Loucy (cell line): ENCODE data around the gene THBD.

Experiments used
- H2AFZ ChIP-seq: fragments of 200-600 bp; sonication (generic); 2 replicates; pipeline ENCODE4 v1.6.0; 2016; ENCODE audit warnings: antibody characterized with exemption, mild to moderate bottlenecking, low read length, moderate library complexity
- H3F3A ChIP-seq: fragments of 200-600 bp; 2 replicates; pipeline ENCODE4 v1.6.0; 2016; ENCODE audit warnings: antibody characterized with exemption, low read depth, mild to moderate bottlenecking
- H3K27me3 ChIP-seq: fragments of 200-600 bp; sonication (generic); 2 replicates; pipeline ENCODE4 v1.6.1; 2014; ENCODE audit warnings: low read length, mild to moderate bottlenecking; ENCODE audit not compliant: insufficient read depth, poor library complexity, severe bottlenecking
- H3K36me3 ChIP-seq: fragments of 200-600 bp; sonication (generic); 2 replicates; pipeline ENCODE4 v1.6.1; 2016; ENCODE audit warnings: low read length; ENCODE audit not compliant: insufficient read depth
- H3K4me1 ChIP-seq: fragments of 200-600 bp; sonication (generic); 2 replicates; pipeline ENCODE4 v1.5.1; 2014; ENCODE audit warnings: low read length, mild to moderate bottlenecking; ENCODE audit not compliant: insufficient read depth, poor library complexity, severe bottlenecking
- H3K4me2 ChIP-seq: fragments of 200-600 bp; sonication (generic); 2 replicates; pipeline ENCODE4 v1.6.0; 2014; ENCODE audit warnings: antibody characterized with exemption, low read length, low read depth, mild to moderate bottlenecking; ENCODE audit not compliant: poor library complexity, severe bottlenecking
- H3K4me3 ChIP-seq: fragments of 200-600 bp; sonication (generic); 2 replicates; pipeline ENCODE4 v1.5.1; 2014; ENCODE audit warnings: low read length, mild to moderate bottlenecking, mixed read lengths; ENCODE audit not compliant: poor library complexity, severe bottlenecking
- H3K79me2 ChIP-seq: fragments of 200-600 bp; sonication (generic); 2 replicates; pipeline ENCODE4 v1.6.1; 2014; ENCODE audit warnings: low read length; ENCODE audit not compliant: insufficient read depth
- H3K9ac ChIP-seq: fragments of 200-600 bp; sonication (generic); 2 replicates; pipeline ENCODE4 v1.6.0; 2014; ENCODE audit warnings: mild to moderate bottlenecking, low read depth, low read length, moderate library complexity; ENCODE audit not compliant: poor library complexity, severe bottlenecking
- H3K9me2 ChIP-seq: fragments of 200-600 bp; sonication (generic); replicated peaks from 2 replicates; pipeline ENCODE4 v1.6.1; 2016; ENCODE audit warnings: low read depth, low read length, mixed read lengths
- H3K9me3 ChIP-seq: fragments of 200-600 bp; sonication (generic); 2 replicates; pipeline ENCODE4 v1.6.1; 2014; ENCODE audit warnings: mild to moderate bottlenecking, antibody characterized with exemption, low read length, low read depth; ENCODE audit not compliant: insufficient read depth
- H4K20me1 ChIP-seq: fragments of 200-600 bp; sonication (generic); 2 replicates; pipeline ENCODE4 v1.6.0; 2014; ENCODE audit warnings: antibody characterized with exemption, low read length, mild to moderate bottlenecking; ENCODE audit not compliant: insufficient read depth, poor library complexity, severe bottlenecking
- EZH2phosphoT487 ChIP-seq: fragments of 200-600 bp; IDR thresholded peaks from 2 replicates; pipeline ENCODE4 v1.6.1; 2018; ENCODE audit warnings: antibody characterized with exemption, mild to moderate bottlenecking, moderate library complexity, borderline replicate concordance
- TF ChIP-seq, protein P1 (sequence below): fragments of 200-600 bp; sonication (generic); conservative IDR thresholded peaks from 2 replicates; pipeline ENCODE4 v1.5.1; 2014; ENCODE audit warnings: mild to moderate bottlenecking, antibody characterized with exemption, low read length

The THBD gene

GRCh38 chr20:23077277-23077676 lies 27.8 kb upstream of the THBD start:
- H3K4me2 ChIP-seq: no peak overlapping the region
- no peaks in the 10 kb centered on the region for H3K9me3 ChIP-seq
- H3K9ac ChIP-seq: no peak overlapping the region
- H3K4me1 ChIP-seq: peaks cover 26% of the 10 kb centered on the region
- H3K27me3 ChIP-seq: no peaks in the 10 kb centered on the region
- H2AFZ ChIP-seq: no peak overlapping the region
- TF ChIP-seq, protein P1, sequence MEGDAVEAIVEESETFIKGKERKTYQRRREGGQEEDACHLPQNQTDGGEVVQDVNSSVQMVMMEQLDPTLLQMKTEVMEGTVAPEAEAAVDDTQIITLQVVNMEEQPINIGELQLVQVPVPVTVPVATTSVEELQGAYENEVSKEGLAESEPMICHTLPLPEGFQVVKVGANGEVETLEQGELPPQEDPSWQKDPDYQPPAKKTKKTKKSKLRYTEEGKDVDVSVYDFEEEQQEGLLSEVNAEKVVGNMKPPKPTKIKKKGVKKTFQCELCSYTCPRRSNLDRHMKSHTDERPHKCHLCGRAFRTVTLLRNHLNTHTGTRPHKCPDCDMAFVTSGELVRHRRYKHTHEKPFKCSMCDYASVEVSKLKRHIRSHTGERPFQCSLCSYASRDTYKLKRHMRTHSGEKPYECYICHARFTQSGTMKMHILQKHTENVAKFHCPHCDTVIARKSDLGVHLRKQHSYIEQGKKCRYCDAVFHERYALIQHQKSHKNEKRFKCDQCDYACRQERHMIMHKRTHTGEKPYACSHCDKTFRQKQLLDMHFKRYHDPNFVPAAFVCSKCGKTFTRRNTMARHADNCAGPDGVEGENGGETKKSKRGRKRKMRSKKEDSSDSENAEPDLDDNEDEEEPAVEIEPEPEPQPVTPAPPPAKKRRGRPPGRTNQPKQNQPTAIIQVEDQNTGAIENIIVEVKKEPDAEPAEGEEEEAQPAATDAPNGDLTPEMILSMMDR: no peak
- no peaks in the 10 kb centered on the region for H3K9me2 ChIP-seq
- no peaks in the 10 kb centered on the region; the same call in 1 of the 2 replicates for H3K36me3 ChIP-seq
- peaks cover 36% of the 10 kb centered on the region for H3K79me2 ChIP-seq
- no peak overlapping the region for H3K4me3 ChIP-seq
- H3F3A ChIP-seq: no peaks in the 10 kb centered on the region
- peaks cover 21% of the 10 kb centered on the region for H4K20me1 ChIP-seq

GRCh38 chr20:23074052-23074451 lies 24.6 kb upstream of the THBD start:
- Histone ChIP-seq H4K20me1 (peaks cover 4% of the 10 kb centered on the region), H3K4me1 (no peaks in the 10 kb centered on the region), H3K27me3 (no peaks in the 10 kb centered on the region), H2AFZ (no peak overlapping the region), H3K4me3 (no peak overlapping the region), H3K4me2 (no peak overlapping the region), H3K9me3 (no peaks in the 10 kb centered on the region), H3F3A (no peaks in the 10 kb centered on the region), H3K79me2 (peaks cover 4% of the 10 kb centered on the region; the same call in 1 of the 2 replicates), H3K9ac (no peak overlapping the region), H3K36me3 (no peaks in the 10 kb centered on the region), H3K9me2 (no peaks in the 10 kb centered on the region)
- TF ChIP-seq EZH2phosphoT487: no peak
- TF ChIP-seq, protein P1: 0 out of 2 replicates have a peak, but pooled peaks have one; percentile 18

GRCh38 chr20:23072892-23073586 lies 23.6 kb upstream of the THBD start:
- H3K79me2 ChIP-seq: no peaks in the 10 kb centered on the region
- H3F3A ChIP-seq: no peaks in the 10 kb centered on the region
- no peaks in the 10 kb centered on the region for H3K9me2 ChIP-seq
- H3K4me2 ChIP-seq: no peak overlapping the region
- H3K27me3 ChIP-seq: no peaks in the 10 kb centered on the region
- no peaks in the 10 kb centered on the region for H4K20me1 ChIP-seq
- no peak overlapping the region for H3K9ac ChIP-seq
- H3K4me3 ChIP-seq: no peak overlapping the region
- no peaks in the 10 kb centered on the region for H3K9me3 ChIP-seq
- no peak overlapping the region for H2AFZ ChIP-seq
- no peak for TF ChIP-seq EZH2phosphoT487
- TF ChIP-seq, protein P1: no peak
- H3K4me1 ChIP-seq: no peaks in the 10 kb centered on the region
- H3K36me3 ChIP-seq: no peaks in the 10 kb centered on the region
